H1 (cell line): ENCODE results near the gene PPP2R1A. TPM values are rescaled to one million over a fixed set of nuclear protein-coding genes. Genes with fewer than 3 reads are reported as not detected.

Source experiments
- CTCF ChIA-PET: fragments of 300-600 bp; sonication (Branson Sonifier 250); formaldehyde crosslinking; loops from one replicate; lab custom pipeline; 2021; ENCODE audit not compliant: partially characterized antibody; lab: Charles Lee
- POLR2A ChIA-PET: fragments of 300-600 bp; sonication (Branson Sonifier 250); formaldehyde crosslinking; loops from one replicate; lab custom pipeline; 2021; ENCODE audit warnings: inconsistent platforms; ENCODE audit not compliant: partially characterized antibody; lab: Charles Lee
- DNase-seq, 2 experiments: peaks; one replicate each; pipeline versions ENCODE4 v3.0.0 to v3.0.0-alpha.2; 2010 to 2022; ENCODE audit warnings: low spot score in 2 of 2, low read depth in 1 of 2, mixed read lengths in 1 of 2
- FAIRE-seq: peaks from 2 replicates; lab custom pipeline; 2011; peaks lifted over from hg19 to GRCh38; lab: Jason Lieb, UNC
- H2AFZ ChIP-seq: 2 replicates; pipeline ENCODE4 v1.8.1; 2012; ENCODE audit warnings: low read length, inconsistent platforms
- H2AK5ac ChIP-seq: 2 replicates; pipeline ENCODE4 v1.6.1; 2013; ENCODE audit warnings: low read depth, low read length
- H2BK120ac ChIP-seq: replicated peaks from 2 replicates; pipeline ENCODE3; 2013; ENCODE audit warnings: low read depth, low read length, inconsistent platforms
- H2BK12ac ChIP-seq: 2 replicates; pipeline ENCODE4 v1.6.1; 2013; ENCODE audit warnings: low read depth, low read length
- H2BK15ac ChIP-seq: 2 replicates; pipeline ENCODE4 v1.6.1; 2013; ENCODE audit warnings: low read length
- H2BK20ac ChIP-seq: 2 replicates; pipeline ENCODE4 v1.6.1; 2013; ENCODE audit warnings: low read length
- H2BK5ac ChIP-seq: 2 replicates; pipeline ENCODE4 v1.6.1; 2013; ENCODE audit warnings: low read depth, low read length
- H3K14ac ChIP-seq: 2 replicates; pipeline ENCODE4 v1.6.1; 2013; ENCODE audit warnings: inconsistent platforms; ENCODE audit not compliant: insufficient read length
- H3K18ac ChIP-seq: 2 replicates; pipeline ENCODE4 v1.6.1; 2013; ENCODE audit warnings: low read length; ENCODE audit errors: extremely low read depth
- H3K23ac ChIP-seq: 2 replicates; pipeline ENCODE4 v1.6.1; 2013; ENCODE audit warnings: inconsistent platforms; ENCODE audit not compliant: insufficient read length
- H3K23me2 ChIP-seq: 2 replicates; pipeline ENCODE4 v1.6.1; 2013; ENCODE audit warnings: low read depth, low read length
- H3K27ac ChIP-seq: 2 replicates; pipeline ENCODE4 v1.6.1; 2011; ENCODE audit warnings: low read depth, low read length, inconsistent platforms
- H3K27me3 ChIP-seq, 4 experiments: replicated peaks in 1 of 4; 1 replicate in 1 of 4; 2 replicates in 3 of 4; pipeline versions ENCODE4 v1.6.1 to v1.8.1; 2011 to 2013; ENCODE audit warnings: low read length in 3 of 4, mild to moderate bottlenecking in 3 of 4, inconsistent platforms in 2 of 4, mixed read lengths in 2 of 4, moderate library complexity in 1 of 4; ENCODE audit not compliant: control insufficient read depth in 3 of 4, insufficient read depth in 3 of 4; ENCODE audit errors: extremely low read depth in 1 of 4
- H3K36me3 ChIP-seq, 4 experiments: 2 replicates each; pipeline versions ENCODE4 v1.6.1 to v1.8.1; 2011 to 2013; ENCODE audit warnings: mild to moderate bottlenecking in 4 of 4, low read length in 3 of 4, moderate library complexity in 2 of 4, control low read depth in 1 of 4, inconsistent platforms in 1 of 4; ENCODE audit not compliant: insufficient read depth in 4 of 4, control insufficient read depth in 2 of 4
- H3K4ac ChIP-seq: replicated peaks from 2 replicates; pipeline ENCODE3; 2013; ENCODE audit warnings: low read length, low read depth, mixed read lengths, inconsistent platforms; ENCODE audit not compliant: insufficient read length
- H3K4me1 ChIP-seq, 4 experiments: replicated peaks in 1 of 4; 1 replicate in 1 of 4; 2 replicates in 3 of 4; pipeline versions ENCODE4 v1.6.1 to v1.8.1; 2011 to 2013; ENCODE audit warnings: low read length in 3 of 4, inconsistent platforms in 2 of 4, mixed read lengths in 1 of 4; ENCODE audit not compliant: insufficient read depth in 4 of 4, control insufficient read depth in 3 of 4
- H3K4me2 ChIP-seq, 2 experiments: 2 replicates each; pipeline versions ENCODE4 v1.6.1 to v1.8.1; 2011 to 2013; ENCODE audit warnings: low read depth in 2 of 2, low read length in 2 of 2, control low read depth in 1 of 2, inconsistent platforms in 1 of 2, mild to moderate bottlenecking in 1 of 2; ENCODE audit not compliant: insufficient read depth in 1 of 2
- H3K4me3 ChIP-seq, 4 experiments: fragments of 200-600, 300-600 bp in 1 of 4; sonication (generic), shearing (Covaris generic), sonication (Bioruptor Twin) in 1 of 4; 2 replicates each; pipeline versions ENCODE4 v1.5.1 to v1.8.1; 2011 to 2016; ENCODE audit warnings: low read length in 4 of 4, low read depth in 3 of 4, control low read depth in 2 of 4, inconsistent platforms in 2 of 4, mild to moderate bottlenecking in 2 of 4, mixed read lengths in 1 of 4, moderate library complexity in 1 of 4; ENCODE audit not compliant: insufficient read depth in 2 of 4; ENCODE audit errors: extremely low read depth in 1 of 4
- H3K56ac ChIP-seq: replicated peaks from 2 replicates; pipeline ENCODE3; 2013; ENCODE audit warnings: low read depth, mild to moderate bottlenecking, mixed read lengths, low read length, inconsistent platforms; ENCODE audit not compliant: insufficient read length
- H3K79me1 ChIP-seq: 2 replicates; pipeline ENCODE4 v1.6.1; 2013; ENCODE audit warnings: low read depth, low read length, control low read depth
- H3K79me2 ChIP-seq, 2 experiments: 2 replicates each; pipeline versions ENCODE4 v1.6.1 to v1.8.1; 2012 to 2013; ENCODE audit warnings: low read length in 2 of 2, mild to moderate bottlenecking in 2 of 2, inconsistent platforms in 1 of 2; ENCODE audit not compliant: insufficient read depth in 2 of 2, control insufficient read depth in 1 of 2
- H3K9ac ChIP-seq, 4 experiments: replicated peaks in 1 of 4; 1 replicate in 1 of 4; 2 replicates in 3 of 4; pipeline versions ENCODE4 v1.6.1 to v1.8.1; 2011 to 2013; ENCODE audit warnings: low read depth in 3 of 4, low read length in 3 of 4, control low read depth in 2 of 4, mild to moderate bottlenecking in 2 of 4, moderate library complexity in 2 of 4, inconsistent platforms in 1 of 4; ENCODE audit errors: extremely low read depth in 1 of 4
- H3K9me3 ChIP-seq, 2 experiments: 2 replicates each; pipeline versions ENCODE4 v1.6.1 to v1.8.1; 2012 to 2013; ENCODE audit warnings: mild to moderate bottlenecking in 2 of 2, moderate library complexity in 2 of 2, control low read depth in 1 of 2, inconsistent platforms in 1 of 2, low read depth in 1 of 2, low read length in 1 of 2, mixed read lengths in 1 of 2; ENCODE audit not compliant: insufficient read depth in 2 of 2
- H4K20me1 ChIP-seq, 2 experiments: replicated peaks in 1 of 2; 2 replicates each; pipeline versions ENCODE3 to v1.8.1; 2011 to 2013; ENCODE audit warnings: inconsistent platforms in 2 of 2, low read length in 2 of 2, mild to moderate bottlenecking in 1 of 2; ENCODE audit not compliant: insufficient read depth in 2 of 2, control insufficient read depth in 1 of 2
- H4K5ac ChIP-seq: 2 replicates; pipeline ENCODE4 v1.6.1; 2013; ENCODE audit warnings: low read length, low read depth, mixed read lengths, inconsistent platforms; ENCODE audit not compliant: insufficient read length
- H4K8ac ChIP-seq: 2 replicates; pipeline ENCODE4 v1.8.0; 2013; ENCODE audit warnings: mild to moderate bottlenecking, moderate library complexity, low read length, inconsistent platforms; ENCODE audit not compliant: insufficient read depth; ENCODE audit errors: extremely low read depth
- H4K91ac ChIP-seq: replicated peaks from 2 replicates; pipeline ENCODE3; 2013; ENCODE audit warnings: low read length, mixed read lengths, inconsistent platforms; ENCODE audit not compliant: insufficient read length
- ATF2 ChIP-seq: IDR thresholded peaks from 2 replicates; pipeline ENCODE4 v1.6.1; 2012; ENCODE audit warnings: low read length, inconsistent platforms
- ATF3 ChIP-seq: IDR thresholded peaks from 2 replicates; pipeline ENCODE4 v1.6.1; 2011; ENCODE audit warnings: low read depth, mild to moderate bottlenecking, low read length; ENCODE audit not compliant: insufficient read depth
- BRCA1 ChIP-seq: IDR thresholded peaks from 2 replicates; pipeline ENCODE4 v1.6.1; 2012; ENCODE audit warnings: low read depth, low read length, improper control_type of control experiment
- E2F6 ChIP-seq: IDR thresholded peaks from 2 replicates; pipeline ENCODE4 v1.6.1; 2012; ENCODE audit warnings: inconsistent platforms
- EGR1 ChIP-seq: IDR thresholded peaks from 2 replicates; pipeline ENCODE4 v1.6.1; 2011; ENCODE audit warnings: low read depth, low read length, borderline replicate concordance
- GTF2F1 ChIP-seq: IDR thresholded peaks from 2 replicates; pipeline ENCODE4 v1.6.1; 2012; ENCODE audit warnings: low read depth, low read length, improper control_type of control experiment, borderline replicate concordance
- JUND ChIP-seq: IDR thresholded peaks from 2 replicates; pipeline ENCODE4 v1.6.1; 2011; ENCODE audit warnings: mild to moderate bottlenecking, improper control_type of control experiment, low read length
- KDM5A ChIP-seq: fragments of 200-600 bp; IDR thresholded peaks from 2 replicates; pipeline ENCODE4 v1.7.1; 2012; ENCODE audit warnings: mild to moderate bottlenecking, low read length, inconsistent platforms, mixed read lengths
- RAD21 ChIP-seq, 2 experiments: IDR thresholded peaks in 1 of 2; conservative IDR thresholded peaks in 1 of 2; 2 replicates each; pipeline ENCODE4 v1.6.1; 2011; ENCODE audit warnings: low read depth in 2 of 2, low read length in 2 of 2, improper control_type of control experiment in 1 of 2, inconsistent platforms in 1 of 2, mild to moderate bottlenecking in 1 of 2, moderate library complexity in 1 of 2
- WGBS, 2 experiments: shearing (Covaris generic) in 1 of 2; methylation state at CpG; one replicate each; pipeline versions ENCODE4 v1.1.6 to v1.1.7; 2013 to 2015; ENCODE audit warnings: low lambda C conversion rate in 2 of 2, mixed read lengths in 2 of 2, inconsistent platforms in 1 of 2, low coverage in 1 of 2, missing lambda C conversion rate in 1 of 2; ENCODE audit not compliant: insufficient replicate concordance in 2 of 2, insufficient coverage in 1 of 2, insufficient read length in 1 of 2; ENCODE audit errors: extremely low coverage in 1 of 2, missing lambda C conversion rate in 1 of 2; 5-methylcytosine and 5-hydroxymethylcytosine counted together
- polyA plus RNA-seq, 7 experiments: library from polyadenylated mRNA; depleted of rRNA in 3 of 7; stranded (reverse) in 5 of 7; unstranded in 2 of 7; fragments of >200 nt in 5 of 7; fragments of 200-250 nt in 2 of 7; gene quantifications; 1 replicate in 5 of 7; 2 replicates in 1 of 7; 4 replicates in 1 of 7; pipeline versions ENCODE4 v1.2.1 to v1.2.3, GENCODE V29; 2011 to 2013; ENCODE audit warnings: missing spikeins in 2 of 7, mixed read lengths in 2 of 7
- total RNA-seq: library from RNA; stranded (reverse); fragmentation: NEBNext Ultra II Directional; extraction: Animal tissue kit (Norgen Biotek cat#: 25700); gene quantifications from 2 replicates; pipeline ENCODE4 v1.2.1, GENCODE V29; 2021

PPP2R1A gene
- total and polyA plus RNA-seq, 2 of the 8 experiments (the other 6 are each of a cell fraction or from before 2014, with no cell fraction given) = 380 to 382 TPM

GRCh38 chr19:52170304-52170703 is 19.5 kb upstream of the PPP2R1A start:
- no peak overlapping the region for H2BK120ac ChIP-seq
- H3K9me3 ChIP-seq = no peaks in the 10 kb centered on the region
- H3K18ac ChIP-seq = no peak overlapping the region
- no peak overlapping the region for H2AFZ ChIP-seq
- WGBS, 2 experiments = 13% methylated on average over 5 of the region's 5 CpGs; no CpG with 5 or more reads in 1 of the 2 experiments
- H3K4me2 ChIP-seq = peak overlapping the region; percentile 82 to 92
- no peak overlapping the region for H2BK5ac ChIP-seq
- peaks cover 5 to 29% (median 12%) of the 10 kb centered on the region in 4 experiments for H3K36me3 ChIP-seq
- H3K79me1 ChIP-seq = no peaks in the 10 kb centered on the region
- no peak overlapping the region for H2BK20ac ChIP-seq
- H2AK5ac ChIP-seq = no peak overlapping the region
- CTCF ChIA-PET = interaction anchor here (1.5 kb wide), 1 partner anchor 14 kb away, joined by 3 read pairs; no protein-coding TSS in a partner anchor
- H2BK12ac ChIP-seq = no peak overlapping the region
- H4K91ac ChIP-seq = no peak overlapping the region
- no peaks in the 10 kb centered on the region; a peak in 2 of 7 replicates for H3K27me3 ChIP-seq
- H3K56ac ChIP-seq = no peak overlapping the region
- peak overlapping the region; percentile 89 to 98 (median 92) for H3K4me3 ChIP-seq
- POLR2A ChIA-PET = interaction anchor here (0.6 to 2.3 kb wide), 5 partner anchors 19 to 565 kb away, joined by 3 to 8 read pairs (median 3); partner anchors contain the start of genes PPP2R1A and ZNF616
- DNase-seq (no peak), FAIRE-seq (no peak)
- no peak overlapping the region for H3K4ac ChIP-seq
- H4K20me1 ChIP-seq = no peaks in the 10 kb centered on the region
- H3K23ac ChIP-seq = no peak overlapping the region
- no peak overlapping the region for H3K27ac ChIP-seq
- H3K4me1 ChIP-seq = peaks cover 0 to 7% (median 1%) of the 10 kb centered on the region in 4 experiments; a peak in 4 of 7 replicates
- H3K79me2 ChIP-seq = 0 out of 4 replicates have a peak, but pooled peaks cover 0 to 2% of the 10 kb centered on the region in 2 experiments
- no peak overlapping the region for H3K14ac ChIP-seq
- H3K23me2 ChIP-seq = peaks cover 13% of the 10 kb centered on the region
- peak overlapping the region in 1 of 4 experiments; percentile 63; a peak in 2 of 7 replicates for H3K9ac ChIP-seq
- H2BK15ac ChIP-seq = no peak overlapping the region
- no peak overlapping the region for H4K8ac ChIP-seq
- H4K5ac ChIP-seq = no peak overlapping the region
- TF ChIP-seq ATF2 = no peak
- TF ChIP-seq KDM5A = no peak
- no peak for TF ChIP-seq JUND
- no peak for TF ChIP-seq GTF2F1
- no peak for TF ChIP-seq E2F6
- no peak for TF ChIP-seq EGR1
- TF ChIP-seq BRCA1 = no peak
- no peak for TF ChIP-seq RAD21 (IDR thresholded peaks at IDR 0.05 in 1 of 2, conservative IDR thresholded peaks at IDR 0.05 in 1 of 2; ENCODE audit: low read depth in 2 of 2, low read length in 2 of 2)
- TF ChIP-seq ATF3 = no peak
